Endothelial cell of umbilical vein (primary cell): Measurements from ENCODE around the gene TRMT11.

Experiments used
- EZH2 ChIP-seq: IDR thresholded peaks from 2 replicates; pipeline ENCODE4 v1.6.1; 2012; ENCODE audit warnings: borderline replicate concordance, low read depth, mild to moderate bottlenecking, moderate library complexity, low read length, inconsistent platforms; ENCODE audit not compliant: severe bottlenecking
- FOS ChIP-seq: IDR thresholded peaks from 2 replicates; pipeline ENCODE4 v1.6.1; 2011; ENCODE audit warnings: mild to moderate bottlenecking, low read length, moderate library complexity, borderline replicate concordance; ENCODE audit not compliant: insufficient read depth
- GATA2 ChIP-seq: IDR thresholded peaks from 2 replicates; pipeline ENCODE4 v1.7.0; 2011; ENCODE audit warnings: low read depth, mild to moderate bottlenecking, moderate library complexity, mixed read lengths, low read length; ENCODE audit not compliant: insufficient read length, insufficient read depth
- JUN ChIP-seq: IDR thresholded peaks from 2 replicates; pipeline ENCODE4 v1.6.1; 2011; ENCODE audit warnings: borderline replicate concordance, low read depth; ENCODE audit not compliant: insufficient read length, insufficient read depth
- MYC ChIP-seq: IDR thresholded peaks from one replicate; pipeline ENCODE4 v1.6.1; 2011; ENCODE audit warnings: mild to moderate bottlenecking, low read depth, low read length
- POLR2A ChIP-seq: IDR thresholded peaks from 2 replicates; pipeline ENCODE4 v1.6.1; 2012; ENCODE audit warnings: low read depth, mild to moderate bottlenecking, control low read depth, low read length
- POLR2AphosphoS5 ChIP-seq: IDR thresholded peaks from 2 replicates; pipeline ENCODE4 v1.6.1; 2012; ENCODE audit warnings: low read depth, mild to moderate bottlenecking, control low read depth, low read length, moderate library complexity; ENCODE audit not compliant: insufficient read depth
- TF ChIP-seq, protein P1 (sequence below), 2 donors: IDR thresholded peaks; 1 replicate in 1 of 2; 2 replicates in 1 of 2; pipeline ENCODE4 v1.5.1; 2011; ENCODE audit warnings: low read length in 2 of 2, mild to moderate bottlenecking in 2 of 2, moderate library complexity in 2 of 2, control low read depth in 1 of 2, inconsistent platforms in 1 of 2, low read depth in 1 of 2; ENCODE audit not compliant: insufficient read depth in 1 of 2; ENCODE audit errors: extremely low read depth in 1 of 2

DNA sequence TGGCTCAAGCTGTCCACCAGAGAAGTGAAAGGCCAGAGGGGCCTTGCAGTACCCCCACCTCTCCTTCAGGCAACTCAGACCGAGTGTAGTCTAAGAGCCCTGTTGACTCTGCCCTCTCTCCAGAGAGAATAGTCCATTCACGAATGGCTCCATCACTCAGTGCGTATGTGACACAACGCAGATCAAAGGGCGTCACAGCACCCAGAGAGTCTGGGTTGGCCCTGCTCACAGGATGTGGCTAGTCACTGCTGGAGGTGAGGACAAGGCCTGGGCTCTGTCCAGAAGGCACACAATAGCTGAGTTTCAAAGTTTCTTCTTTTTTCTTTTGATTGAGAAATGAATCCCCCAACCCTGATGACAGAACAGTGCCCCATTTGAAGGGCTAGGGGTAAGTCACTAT is 74.1 kb downstream of the TRMT11 start:
- TF ChIP-seq, protein P1, sequence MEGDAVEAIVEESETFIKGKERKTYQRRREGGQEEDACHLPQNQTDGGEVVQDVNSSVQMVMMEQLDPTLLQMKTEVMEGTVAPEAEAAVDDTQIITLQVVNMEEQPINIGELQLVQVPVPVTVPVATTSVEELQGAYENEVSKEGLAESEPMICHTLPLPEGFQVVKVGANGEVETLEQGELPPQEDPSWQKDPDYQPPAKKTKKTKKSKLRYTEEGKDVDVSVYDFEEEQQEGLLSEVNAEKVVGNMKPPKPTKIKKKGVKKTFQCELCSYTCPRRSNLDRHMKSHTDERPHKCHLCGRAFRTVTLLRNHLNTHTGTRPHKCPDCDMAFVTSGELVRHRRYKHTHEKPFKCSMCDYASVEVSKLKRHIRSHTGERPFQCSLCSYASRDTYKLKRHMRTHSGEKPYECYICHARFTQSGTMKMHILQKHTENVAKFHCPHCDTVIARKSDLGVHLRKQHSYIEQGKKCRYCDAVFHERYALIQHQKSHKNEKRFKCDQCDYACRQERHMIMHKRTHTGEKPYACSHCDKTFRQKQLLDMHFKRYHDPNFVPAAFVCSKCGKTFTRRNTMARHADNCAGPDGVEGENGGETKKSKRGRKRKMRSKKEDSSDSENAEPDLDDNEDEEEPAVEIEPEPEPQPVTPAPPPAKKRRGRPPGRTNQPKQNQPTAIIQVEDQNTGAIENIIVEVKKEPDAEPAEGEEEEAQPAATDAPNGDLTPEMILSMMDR (IDR thresholded peaks at IDR 0.05; ENCODE audit: extremely low read depth in 1 of 2, insufficient read depth in 1 of 2, low read depth in 1 of 2, low read length in 2 of 2), result no peak
- TF ChIP-seq JUN (no peak), POLR2A (no peak), MYC (no peak), FOS (no peak), POLR2AphosphoS5 (no peak), GATA2 (no peak), EZH2 (no peak)
